Kasumi-1 (cell line): ENCODE measurements around the gene CBL.

Source experiments
- DNase-seq, 2 experiments: peaks; one replicate each; lab custom pipeline; 2025; lab: John Stamatoyannopoulos, UW

The CBL gene

GRCh38 chr11:119332111-119332765 is 126.1 kb downstream of the CBL start:
- DNase-seq, result no peak

- peak; percentile 98 to 99 for DNase-seq
These were observed 128.2 kb downstream of the CBL start, which contains the start of gene RNF26 for GRCh38 chr11:119334174-119334930. Gene RNF26, plus strand, starts transcription at chr11:119334527. Its CDS starts 596 bp downstream, at chr11:119335123.

- DNase-seq, result no peak
These were observed 129.0 kb downstream of the CBL start for GRCh38 chr11:119335091-119335654.

- DNase-seq, result no peak
These were observed 129.8 kb downstream of the CBL start for GRCh38 chr11:119335655-119336543.

- no peak for DNase-seq
These were observed 130.8 kb downstream of the CBL start for GRCh38 chr11:119336744-119337469.

- DNase-seq, result peak in 1 of 2 experiments; percentile 17
These were observed 131.6 kb downstream of the CBL start for GRCh38 chr11:119337581-119338317.

- peak; percentile 72 to 74 for DNase-seq
These were observed 132.3 kb downstream of the CBL start for GRCh38 chr11:119338318-119338890.

- DNase-seq, result no peak
These were observed 132.9 kb downstream of the CBL start for GRCh38 chr11:119338965-119339588.

- no peak for DNase-seq
These were observed 133.6 kb downstream of the CBL start for GRCh38 chr11:119339589-119340334.

- DNase-seq, result no peak
These were observed 134.4 kb downstream of the CBL start, which contains the start of gene C1QTNF5 for GRCh38 chr11:119340335-119341221. Gene C1QTNF5, minus strand, starts transcription at chr11:119340883. Its CDS starts 486 bp downstream, at chr11:119340397.

GRCh38 chr11:119341222-119342022 is 135.3 kb downstream of the CBL start:
- DNase-seq, result no peak

GRCh38 chr11:119342023-119342300 is 135.8 kb downstream of the CBL start:
- no peak for DNase-seq

- no peak for DNase-seq
These were observed 136.4 kb downstream of the CBL start for GRCh38 chr11:119342362-119343130.

GRCh38 chr11:119343726-119344125 is 137.6 kb downstream of the CBL start:
- no peak for DNase-seq

- no peak for DNase-seq
These were observed 138.3 kb downstream of the CBL start for GRCh38 chr11:119344291-119345010.

GRCh38 chr11:119345685-119346084 is 139.5 kb downstream of the CBL start:
- DNase-seq, result no peak
